ENCODE measurements around the gene ADAMTS2.

ADAMTS2 gene

DNA sequence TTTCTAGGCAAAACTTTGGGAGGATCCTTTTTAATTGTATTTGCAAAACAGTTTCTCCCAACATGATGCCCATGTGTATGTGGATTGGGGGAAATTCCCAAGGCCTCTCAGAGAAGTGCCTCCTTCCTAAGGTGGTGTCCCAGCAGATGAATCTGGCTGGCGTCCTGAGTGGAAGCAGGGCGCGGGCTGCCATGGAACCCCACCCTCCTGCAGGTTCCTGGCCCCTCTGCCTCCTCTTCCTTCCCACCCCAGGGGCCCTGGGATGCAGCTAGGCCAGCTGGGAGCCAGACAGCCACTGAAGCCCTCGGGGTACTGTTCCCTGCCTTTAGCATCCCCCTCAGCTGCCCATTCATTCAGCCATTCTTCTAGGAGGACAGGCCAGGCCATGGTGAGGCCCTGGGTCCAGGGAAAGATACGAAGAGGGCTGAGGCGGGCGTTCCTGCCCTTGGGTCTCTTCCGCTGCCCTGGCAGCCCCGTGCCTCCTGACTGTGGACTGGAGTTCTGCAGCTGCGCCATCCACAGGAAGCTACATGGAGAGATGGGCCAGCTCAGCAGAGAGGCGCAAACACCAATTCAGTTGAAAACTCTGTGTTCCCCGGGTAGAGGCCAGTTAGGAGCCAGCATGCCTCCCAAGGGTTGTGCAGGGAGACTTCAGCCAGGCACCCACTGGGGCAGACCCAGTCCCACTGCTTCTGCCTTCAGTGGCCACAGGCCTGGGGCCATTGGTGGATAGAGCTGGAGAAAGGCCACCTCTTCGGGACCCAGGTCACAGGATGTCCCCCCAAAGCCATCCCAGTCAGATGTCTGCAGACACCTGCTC is 36.5 kb downstream of the ADAMTS2 start:
- no peak overlapping the region for H3K27ac ChIP-seq (ENCODE audit: low read depth, low read length)
- no peaks in the 10 kb centered on the region for H3K4me1 ChIP-seq (ENCODE audit: control insufficient read depth, insufficient read depth, low read length)
- no peak overlapping the region for H3K4me3 ChIP-seq (ENCODE audit: low read length)
- no peaks in the 10 kb centered on the region for H3K27me3 ChIP-seq (ENCODE audit: control insufficient read depth, insufficient read depth, low read length)
- no peak overlapping the region for H3K9ac ChIP-seq (ENCODE audit: low read length)
- no peaks in the 10 kb centered on the region for H3K36me3 ChIP-seq (ENCODE audit: control insufficient read depth, insufficient read depth, low read length)

DNA sequence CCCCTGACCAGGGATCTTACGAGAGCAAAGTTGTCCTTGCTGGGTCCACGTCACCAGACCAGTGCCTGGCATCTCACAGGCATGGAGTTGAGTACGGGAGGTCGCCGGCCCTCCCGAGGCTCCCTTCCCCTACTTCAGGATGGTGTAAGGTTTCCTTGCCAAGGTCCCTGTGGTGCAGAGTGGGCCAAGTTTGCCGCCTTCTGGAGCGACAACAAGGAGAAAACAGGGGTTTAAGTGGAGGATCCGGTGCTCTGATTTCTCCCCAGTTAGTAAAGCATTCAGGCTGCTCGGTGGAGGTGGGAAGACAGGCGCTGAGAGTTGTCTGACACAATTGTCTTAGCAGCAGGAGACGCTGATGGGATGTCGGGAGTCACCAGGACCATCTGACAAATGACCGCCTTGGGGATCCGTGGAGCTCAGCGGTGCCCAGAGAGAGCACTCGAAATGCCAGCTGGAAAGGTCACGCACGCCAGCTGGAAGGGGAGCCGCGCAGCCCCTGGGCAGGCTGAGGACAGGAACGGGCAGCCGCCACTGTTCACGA is 37.3 kb downstream of the ADAMTS2 start:
- H3K4me3 ChIP-seq (ENCODE audit: low read length): no peak overlapping the region
- H3K36me3 ChIP-seq (ENCODE audit: control insufficient read depth, insufficient read depth, low read length): no peaks in the 10 kb centered on the region
- H3K27me3 ChIP-seq (ENCODE audit: control insufficient read depth, insufficient read depth, low read length): no peaks in the 10 kb centered on the region
- no peak overlapping the region for H3K9ac ChIP-seq (ENCODE audit: low read length)
- H3K27ac ChIP-seq (ENCODE audit: low read depth, low read length): no peak overlapping the region
- no peaks in the 10 kb centered on the region for H3K4me1 ChIP-seq (ENCODE audit: control insufficient read depth, insufficient read depth, low read length)

DNA sequence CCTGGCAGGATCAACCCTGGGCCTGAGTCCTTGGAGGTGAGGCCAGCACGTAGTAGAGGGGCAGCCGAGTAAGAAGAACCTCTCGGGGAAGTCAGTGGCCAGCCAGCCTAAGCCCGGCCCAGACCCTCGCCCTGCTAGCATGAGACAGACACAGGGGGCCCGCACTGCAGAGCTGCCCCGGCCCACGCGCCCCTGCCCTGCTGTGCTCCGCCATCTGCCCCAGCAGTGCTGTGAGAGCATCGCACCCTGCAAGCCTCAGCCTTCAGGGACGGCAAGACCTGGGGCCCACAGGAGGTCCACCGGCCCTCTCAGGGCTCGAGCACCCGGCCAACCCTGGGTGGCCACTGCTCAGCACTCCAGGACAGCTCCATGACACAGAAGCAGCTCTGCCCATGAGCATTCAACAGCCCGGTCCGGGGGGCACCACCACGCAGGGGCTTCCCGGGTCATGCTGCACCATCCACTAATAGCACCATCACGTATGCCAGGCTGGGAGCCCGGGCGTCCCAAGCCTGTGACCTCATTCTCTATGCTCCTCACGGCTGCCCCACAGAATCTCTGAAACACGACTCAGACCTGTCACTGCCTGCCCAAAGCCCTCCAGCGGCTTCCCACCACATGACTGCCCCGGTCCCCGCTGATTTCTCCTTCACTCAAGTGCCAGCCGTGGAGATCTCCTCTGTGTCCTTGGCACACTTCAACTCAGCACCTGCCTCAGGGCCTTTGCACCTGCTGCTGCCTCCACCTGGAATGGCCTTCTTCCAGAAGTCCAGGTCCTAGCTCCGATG is 38.1 kb downstream of the ADAMTS2 start:
- Histone ChIP-seq H3K27me3 (ENCODE audit: control insufficient read depth, insufficient read depth, low read length) (no peaks in the 10 kb centered on the region), H3K4me1 (ENCODE audit: control insufficient read depth, insufficient read depth, low read length) (no peaks in the 10 kb centered on the region), H3K4me3 (ENCODE audit: low read length) (no peak overlapping the region), H3K36me3 (ENCODE audit: control insufficient read depth, insufficient read depth, low read length) (no peaks in the 10 kb centered on the region), H3K9ac (ENCODE audit: low read length) (no peak overlapping the region), H3K27ac (ENCODE audit: low read depth, low read length) (no peak overlapping the region)

DNA sequence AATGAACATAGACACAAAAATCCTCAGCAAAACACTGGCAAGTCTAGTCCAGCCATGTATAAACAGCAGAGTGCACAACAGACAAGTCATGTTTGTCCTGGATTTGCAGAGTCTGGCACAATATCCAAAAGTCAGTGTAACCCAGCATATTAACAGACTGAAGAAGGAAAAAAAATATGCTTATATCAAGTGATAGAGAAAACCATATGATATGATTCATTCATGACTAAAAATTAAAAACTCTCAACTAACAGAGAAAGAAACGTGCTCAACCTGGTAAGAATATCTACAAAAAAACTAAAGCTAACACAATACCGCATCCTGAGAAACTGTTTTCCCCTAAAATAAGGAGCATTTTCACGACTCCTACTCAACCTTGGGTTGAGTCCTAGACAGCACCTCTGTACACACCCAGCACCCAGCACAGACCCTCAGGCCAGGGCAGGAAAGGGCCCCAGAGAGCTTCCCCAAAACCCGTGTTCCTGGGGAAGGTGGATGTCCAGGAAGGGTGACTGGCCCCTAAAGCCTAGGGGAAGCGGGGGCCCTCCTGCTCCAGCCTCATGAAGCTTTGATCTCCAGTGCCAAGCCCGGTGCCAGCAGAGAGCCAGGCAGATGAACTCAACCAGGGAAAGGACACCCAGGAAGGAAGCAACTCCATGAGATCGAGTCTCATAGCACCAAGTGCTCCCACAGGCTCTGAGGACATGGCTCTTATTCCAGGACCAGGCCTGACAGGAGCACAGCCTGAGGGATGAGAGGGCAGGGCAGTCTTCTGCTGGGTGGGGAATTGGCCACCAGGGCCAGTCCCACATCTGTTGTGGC is 38.9 kb downstream of the ADAMTS2 start:
- Histone ChIP-seq H3K27ac (ENCODE audit: low read depth, low read length) (no peak overlapping the region), H3K27me3 (ENCODE audit: control insufficient read depth, insufficient read depth, low read length) (no peaks in the 10 kb centered on the region), H3K4me1 (ENCODE audit: control insufficient read depth, insufficient read depth, low read length) (no peaks in the 10 kb centered on the region), H3K4me3 (ENCODE audit: low read length) (no peak overlapping the region), H3K9ac (ENCODE audit: low read length) (no peak overlapping the region), H3K36me3 (ENCODE audit: control insufficient read depth, insufficient read depth, low read length) (no peaks in the 10 kb centered on the region)

DNA sequence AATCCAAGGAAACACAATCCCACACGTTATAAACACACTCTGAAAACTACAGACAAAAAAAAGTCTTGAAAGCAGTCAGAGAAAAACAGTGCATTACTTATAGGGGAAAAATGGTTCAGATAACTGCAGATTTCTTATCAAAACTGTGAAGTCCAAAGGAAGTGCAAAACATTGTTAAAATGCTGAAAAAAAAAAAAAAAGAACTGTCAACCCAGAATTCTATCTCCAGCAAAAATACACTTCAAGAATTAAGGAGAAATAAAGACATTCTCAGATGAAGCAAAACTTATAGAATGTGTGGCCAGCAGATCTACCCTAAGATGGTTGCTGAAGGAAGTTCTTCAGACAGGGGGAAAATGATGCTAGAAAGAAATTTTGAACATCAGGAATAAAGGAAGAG is 40.4 kb downstream of the ADAMTS2 start:
- no peak overlapping the region for H3K9ac ChIP-seq (ENCODE audit: low read length)
- no peaks in the 10 kb centered on the region for H3K4me1 ChIP-seq (ENCODE audit: control insufficient read depth, insufficient read depth, low read length)
- no peaks in the 10 kb centered on the region for H3K27me3 ChIP-seq (ENCODE audit: control insufficient read depth, insufficient read depth, low read length)
- no peak overlapping the region for H3K4me3 ChIP-seq (ENCODE audit: low read length)
- no peaks in the 10 kb centered on the region for H3K36me3 ChIP-seq (ENCODE audit: control insufficient read depth, insufficient read depth, low read length)
- no peak overlapping the region for H3K27ac ChIP-seq (ENCODE audit: low read depth, low read length)

DNA sequence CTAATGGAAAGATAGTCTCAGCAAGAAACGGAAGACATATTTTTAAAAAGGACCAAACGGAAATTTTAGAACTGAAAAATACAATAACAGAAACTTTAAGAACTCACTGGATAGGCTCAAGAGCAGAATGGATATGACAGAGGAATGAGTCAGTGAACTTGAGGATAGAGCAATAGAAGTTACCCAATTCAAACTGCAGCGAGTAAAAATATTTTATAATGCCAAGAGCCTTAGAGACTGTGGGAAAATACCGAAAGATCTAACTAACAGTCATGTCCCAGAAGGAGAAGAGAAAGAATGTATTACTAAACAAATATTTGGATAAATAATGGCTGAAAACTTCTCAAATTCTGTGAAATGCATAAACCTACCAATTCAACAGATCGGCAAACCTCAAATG is 40.8 kb downstream of the ADAMTS2 start:
- Histone ChIP-seq H3K4me1 (ENCODE audit: control insufficient read depth, insufficient read depth, low read length) (no peaks in the 10 kb centered on the region), H3K27me3 (ENCODE audit: control insufficient read depth, insufficient read depth, low read length) (no peaks in the 10 kb centered on the region), H3K4me3 (ENCODE audit: low read length) (no peak overlapping the region), H3K27ac (ENCODE audit: low read depth, low read length) (no peak overlapping the region), H3K36me3 (ENCODE audit: control insufficient read depth, insufficient read depth, low read length) (no peaks in the 10 kb centered on the region), H3K9ac (ENCODE audit: low read length) (no peak overlapping the region)

DNA sequence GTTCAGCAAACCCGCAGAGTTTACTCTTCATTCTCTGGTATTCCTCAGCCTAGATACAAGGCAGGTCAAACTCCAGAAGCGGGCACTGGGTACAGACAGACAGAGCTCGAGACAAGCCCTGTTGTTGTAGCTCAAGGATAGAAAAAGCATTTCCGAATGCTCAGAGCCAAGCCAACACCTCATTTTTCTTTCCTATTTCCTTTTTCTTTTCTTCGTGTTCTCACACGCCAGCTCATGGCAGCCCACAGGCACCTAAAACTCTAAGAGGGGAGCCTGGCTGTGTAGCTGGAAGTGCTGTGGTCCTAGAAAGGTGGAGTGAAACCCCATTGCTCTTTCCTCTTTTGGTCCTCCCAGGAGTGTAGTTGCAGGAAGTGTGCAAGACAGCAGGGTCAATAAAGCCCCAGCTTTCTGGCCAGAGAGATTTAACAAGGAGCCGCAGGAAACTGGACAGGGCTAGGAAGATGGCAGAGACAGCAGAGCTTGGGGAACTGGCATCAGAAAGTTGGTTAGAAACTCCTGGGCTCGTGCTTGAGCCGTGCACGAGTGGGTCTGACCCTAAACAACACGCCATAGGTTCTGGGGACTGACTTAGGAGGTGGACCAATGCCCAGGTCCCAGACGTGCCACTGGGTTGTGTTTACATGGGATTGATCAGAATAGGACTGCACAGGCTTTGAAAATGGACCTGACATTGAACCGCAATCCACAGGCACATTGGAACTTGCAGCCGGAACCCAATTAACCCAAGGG is 41.6 kb downstream of the ADAMTS2 start:
- H3K4me1 ChIP-seq (ENCODE audit: control insufficient read depth, insufficient read depth, low read length): no peaks in the 10 kb centered on the region
- no peaks in the 10 kb centered on the region for H3K27me3 ChIP-seq (ENCODE audit: control insufficient read depth, insufficient read depth, low read length)
- H3K4me3 ChIP-seq (ENCODE audit: low read length): no peak overlapping the region
- H3K27ac ChIP-seq (ENCODE audit: low read depth, low read length): no peak overlapping the region
- no peaks in the 10 kb centered on the region for H3K36me3 ChIP-seq (ENCODE audit: control insufficient read depth, insufficient read depth, low read length)
- H3K9ac ChIP-seq (ENCODE audit: low read length): no peak overlapping the region

DNA sequence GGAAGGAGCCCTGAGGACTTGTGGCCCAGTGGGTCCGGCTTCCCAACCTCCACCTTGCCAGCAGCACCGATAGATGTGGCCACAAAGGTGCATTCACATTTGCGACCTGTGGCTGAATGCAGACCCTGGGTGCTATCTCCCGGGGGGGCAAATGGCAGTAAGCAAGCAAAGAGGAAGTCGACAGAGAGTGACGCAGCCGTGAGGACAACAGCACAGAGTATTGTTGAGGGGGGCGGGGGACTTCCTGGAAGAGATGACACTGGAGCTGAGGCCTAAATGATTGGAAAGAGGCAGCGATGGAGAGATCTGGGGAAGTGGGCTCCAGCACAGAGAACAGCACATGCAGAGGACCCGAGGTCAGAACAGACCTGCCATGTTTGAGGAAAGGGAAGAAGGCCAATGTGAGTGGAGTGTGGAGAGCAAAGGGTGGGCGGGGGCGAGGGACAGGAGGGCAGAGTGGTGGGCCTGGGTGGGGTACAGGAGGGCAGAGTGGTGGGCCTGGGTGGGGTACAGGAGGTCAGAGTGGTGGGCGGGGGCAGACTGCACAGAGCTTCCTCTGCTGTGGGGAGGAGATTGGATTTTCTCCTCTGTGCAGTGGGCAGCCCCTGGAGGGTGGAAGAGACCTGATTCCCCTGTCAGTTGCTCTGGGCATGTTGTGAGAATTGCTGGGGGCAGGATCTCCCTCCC is 42.6 kb downstream of the ADAMTS2 start:
- H3K4me3 ChIP-seq (ENCODE audit: low read length): no peak overlapping the region
- no peak overlapping the region for H3K27ac ChIP-seq (ENCODE audit: low read depth, low read length)
- no peaks in the 10 kb centered on the region for H3K36me3 ChIP-seq (ENCODE audit: control insufficient read depth, insufficient read depth, low read length)
- H3K9ac ChIP-seq (ENCODE audit: low read length): no peak overlapping the region
- no peaks in the 10 kb centered on the region for H3K4me1 ChIP-seq (ENCODE audit: control insufficient read depth, insufficient read depth, low read length)
- H3K27me3 ChIP-seq (ENCODE audit: control insufficient read depth, insufficient read depth, low read length): no peaks in the 10 kb centered on the region

DNA sequence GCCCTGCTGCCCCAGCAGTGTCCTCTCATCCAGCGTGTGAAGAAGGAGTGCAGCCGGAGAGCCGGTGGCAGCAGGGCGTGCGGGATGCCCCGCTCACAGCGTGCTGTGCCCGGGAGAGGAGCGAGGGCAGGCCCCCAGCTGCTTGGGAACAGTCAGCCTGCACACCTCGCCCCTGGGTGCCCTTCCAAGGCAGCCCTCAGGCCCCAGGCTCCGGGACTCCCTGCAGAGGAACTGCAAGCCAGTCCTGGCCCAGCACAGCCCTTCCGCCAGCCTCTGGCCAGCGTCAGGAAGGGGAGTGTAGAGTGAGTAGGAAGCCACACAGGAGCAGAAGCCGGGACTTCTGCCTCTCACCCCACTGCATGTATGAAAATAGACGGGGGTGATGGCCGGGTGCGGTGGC is 43.5 kb downstream of the ADAMTS2 start:
- no peak overlapping the region for H3K27ac ChIP-seq (ENCODE audit: low read depth, low read length)
- H3K36me3 ChIP-seq (ENCODE audit: control insufficient read depth, insufficient read depth, low read length): no peaks in the 10 kb centered on the region
- no peaks in the 10 kb centered on the region for H3K27me3 ChIP-seq (ENCODE audit: control insufficient read depth, insufficient read depth, low read length)
- H3K4me1 ChIP-seq (ENCODE audit: control insufficient read depth, insufficient read depth, low read length): no peaks in the 10 kb centered on the region
- no peak overlapping the region for H3K9ac ChIP-seq (ENCODE audit: low read length)
- H3K4me3 ChIP-seq (ENCODE audit: low read length): no peak overlapping the region

DNA sequence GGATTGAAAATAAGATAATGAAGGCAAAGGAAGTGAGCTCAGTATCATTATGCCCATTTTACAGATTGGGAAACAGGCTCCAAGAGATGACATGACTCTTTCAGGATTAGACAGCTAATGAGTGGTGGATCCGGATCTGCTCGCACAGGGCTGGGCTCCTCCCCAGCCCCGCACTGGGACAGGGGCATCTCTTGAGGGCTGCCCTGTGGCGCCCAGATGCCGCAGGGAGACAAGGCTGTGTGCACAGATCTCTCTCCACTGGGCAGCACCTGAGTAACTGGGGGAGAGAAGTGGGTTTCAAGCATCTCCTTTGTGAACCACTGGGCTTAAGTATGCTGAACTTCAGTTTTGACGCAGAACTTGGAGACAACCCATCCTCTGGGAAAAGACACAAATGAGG is 43.9 kb downstream of the ADAMTS2 start:
- no peak overlapping the region for H3K4me3 ChIP-seq (ENCODE audit: low read length)
- no peaks in the 10 kb centered on the region for H3K27me3 ChIP-seq (ENCODE audit: control insufficient read depth, insufficient read depth, low read length)
- H3K4me1 ChIP-seq (ENCODE audit: control insufficient read depth, insufficient read depth, low read length): no peaks in the 10 kb centered on the region
- H3K9ac ChIP-seq (ENCODE audit: low read length): no peak overlapping the region
- H3K27ac ChIP-seq (ENCODE audit: low read depth, low read length): no peak overlapping the region
- H3K36me3 ChIP-seq (ENCODE audit: control insufficient read depth, insufficient read depth, low read length): no peaks in the 10 kb centered on the region

DNA sequence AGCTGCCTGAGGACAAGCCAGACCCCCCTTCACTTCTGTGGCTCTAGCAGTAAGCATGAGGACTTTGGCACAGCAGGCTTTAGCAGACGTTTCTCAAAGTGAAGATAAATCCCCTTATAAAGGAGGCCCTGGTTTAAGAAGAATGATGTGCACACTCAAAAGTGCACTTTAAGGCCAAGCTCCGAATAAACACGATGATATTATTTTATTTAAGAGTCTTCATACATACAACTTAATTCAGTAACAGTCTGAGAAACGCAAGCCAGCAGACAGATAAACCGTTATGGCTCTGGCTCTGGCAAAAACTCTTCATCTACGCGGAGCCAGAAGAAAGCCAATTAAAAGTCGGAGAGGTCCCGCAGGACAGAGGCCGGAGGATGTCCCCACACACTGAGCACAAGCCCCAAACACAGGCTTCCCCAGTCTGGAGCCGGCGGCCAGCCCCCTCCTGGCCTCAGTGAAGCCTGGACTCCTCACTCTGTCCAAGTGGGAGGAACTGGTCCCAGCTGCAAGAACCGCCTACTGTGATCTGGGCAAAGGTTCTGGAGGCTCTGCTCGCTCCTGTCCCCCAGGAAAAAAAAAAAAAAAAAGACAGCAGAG is 44.6 kb downstream of the ADAMTS2 start:
- no peak overlapping the region for H3K27ac ChIP-seq (ENCODE audit: low read depth, low read length)
- no peaks in the 10 kb centered on the region for H3K27me3 ChIP-seq (ENCODE audit: control insufficient read depth, insufficient read depth, low read length)
- peaks cover 1% of the 10 kb centered on the region for H3K4me1 ChIP-seq (ENCODE audit: control insufficient read depth, insufficient read depth, low read length)
- H3K36me3 ChIP-seq (ENCODE audit: control insufficient read depth, insufficient read depth, low read length): no peaks in the 10 kb centered on the region
- no peak overlapping the region for H3K9ac ChIP-seq (ENCODE audit: low read length)
- H3K4me3 ChIP-seq (ENCODE audit: low read length): no peak overlapping the region

All from rectal smooth muscle tissue (tissue), 1 donor.